Measurements from ENCODE around the gene C10orf90. TPM values are rescaled to one million over a fixed set of nuclear protein-coding genes. Genes with fewer than 3 reads are reported as not detected.

C10orf90 gene
- polyA plus RNA-seq, 3 donors = not detected

DNA sequence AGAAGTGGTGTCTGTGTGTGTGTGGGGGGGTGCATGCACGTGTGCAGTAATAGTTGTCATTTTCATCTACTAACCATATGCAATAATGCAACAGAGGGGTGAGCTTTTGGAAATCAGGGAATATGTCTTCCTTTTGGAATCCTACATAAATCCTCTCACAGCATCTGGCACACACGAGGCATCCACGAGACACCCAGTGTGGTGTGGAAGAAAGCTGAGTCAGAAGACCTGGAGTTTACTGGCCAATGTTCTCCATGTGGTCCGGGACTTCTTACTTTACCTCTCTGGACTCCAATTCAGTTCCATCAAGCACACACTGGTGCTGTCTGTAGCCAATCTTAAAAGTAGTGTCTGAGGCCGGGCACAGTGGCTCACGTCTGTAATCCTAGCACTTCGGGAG lies 43.1 kb upstream of the C10orf90 start:
- Histone ChIP-seq H3K9me3 (replicated peaks in 1 of 2; ENCODE audit: control insufficient read depth in 1 of 2, insufficient read depth in 1 of 2, low read length in 2 of 2) (no peaks in the 10 kb centered on the region), H4K20me1 (ENCODE audit: insufficient read depth, low read length) (no peaks in the 10 kb centered on the region), H3K9ac (ENCODE audit: insufficient read depth, low read length, poor library complexity, severe bottlenecking) (no peak overlapping the region), H3K4me2 (replicated peaks; ENCODE audit: extremely low read depth, low read length, poor library complexity, severe bottlenecking) (no peak overlapping the region), H3K36me3 (replicated peaks in 1 of 2; ENCODE audit: control insufficient read depth in 1 of 2, insufficient read depth in 2 of 2, low read length in 2 of 2) (no peaks in the 10 kb centered on the region), H3K79me2 (ENCODE audit: insufficient read depth, low read length) (no peaks in the 10 kb centered on the region), H3K4me3 (replicated peaks in 1 of 3; ENCODE audit: low read depth in 2 of 3, low read length in 3 of 3) (no peak overlapping the region), H3K27me3 (ENCODE audit: control insufficient read depth in 2 of 2, insufficient read depth in 2 of 2, low read length in 2 of 2) (no peaks in the 10 kb centered on the region), H3K27ac (ENCODE audit: low read depth in 1 of 2, low read length in 2 of 2) (no peak overlapping the region), H3K4me1 (ENCODE audit: control insufficient read depth in 1 of 2, insufficient read depth in 2 of 2, low read length in 2 of 2) (no peaks in the 10 kb centered on the region), H2AFZ (ENCODE audit: insufficient read depth, low read depth, low read length, poor library complexity, severe bottlenecking) (no peak overlapping the region)
- H3K4me3 Mint-ChIP-seq = no peak overlapping the region
- H3K4me1 Mint-ChIP-seq = no peaks in the 10 kb centered on the region
- no peaks in the 10 kb centered on the region for H3K36me3 Mint-ChIP-seq
- DNase-seq = no peak
- intact Hi-C loops (cut with micrococcal nuclease) = no loop called here
- peaks cover 0 to 9% (median 3%) of the 10 kb centered on the region in 7 donors for H3K9me3 Mint-ChIP-seq
- peaks cover 0 to 5% (median 5%) of the 10 kb centered on the region in 3 donors for H3K27me3 Mint-ChIP-seq (ENCODE audit: low read depth in 3 of 3)
- TF ChIP-seq, protein P1, sequence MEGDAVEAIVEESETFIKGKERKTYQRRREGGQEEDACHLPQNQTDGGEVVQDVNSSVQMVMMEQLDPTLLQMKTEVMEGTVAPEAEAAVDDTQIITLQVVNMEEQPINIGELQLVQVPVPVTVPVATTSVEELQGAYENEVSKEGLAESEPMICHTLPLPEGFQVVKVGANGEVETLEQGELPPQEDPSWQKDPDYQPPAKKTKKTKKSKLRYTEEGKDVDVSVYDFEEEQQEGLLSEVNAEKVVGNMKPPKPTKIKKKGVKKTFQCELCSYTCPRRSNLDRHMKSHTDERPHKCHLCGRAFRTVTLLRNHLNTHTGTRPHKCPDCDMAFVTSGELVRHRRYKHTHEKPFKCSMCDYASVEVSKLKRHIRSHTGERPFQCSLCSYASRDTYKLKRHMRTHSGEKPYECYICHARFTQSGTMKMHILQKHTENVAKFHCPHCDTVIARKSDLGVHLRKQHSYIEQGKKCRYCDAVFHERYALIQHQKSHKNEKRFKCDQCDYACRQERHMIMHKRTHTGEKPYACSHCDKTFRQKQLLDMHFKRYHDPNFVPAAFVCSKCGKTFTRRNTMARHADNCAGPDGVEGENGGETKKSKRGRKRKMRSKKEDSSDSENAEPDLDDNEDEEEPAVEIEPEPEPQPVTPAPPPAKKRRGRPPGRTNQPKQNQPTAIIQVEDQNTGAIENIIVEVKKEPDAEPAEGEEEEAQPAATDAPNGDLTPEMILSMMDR (IDR thresholded peaks at IDR 0.05) = no peak
- WGBS (ENCODE audit: insufficient coverage) = no CpG with 5 or more reads among the region's 7 CpGs
- no peak overlapping the region for H3K27ac Mint-ChIP-seq

DNA sequence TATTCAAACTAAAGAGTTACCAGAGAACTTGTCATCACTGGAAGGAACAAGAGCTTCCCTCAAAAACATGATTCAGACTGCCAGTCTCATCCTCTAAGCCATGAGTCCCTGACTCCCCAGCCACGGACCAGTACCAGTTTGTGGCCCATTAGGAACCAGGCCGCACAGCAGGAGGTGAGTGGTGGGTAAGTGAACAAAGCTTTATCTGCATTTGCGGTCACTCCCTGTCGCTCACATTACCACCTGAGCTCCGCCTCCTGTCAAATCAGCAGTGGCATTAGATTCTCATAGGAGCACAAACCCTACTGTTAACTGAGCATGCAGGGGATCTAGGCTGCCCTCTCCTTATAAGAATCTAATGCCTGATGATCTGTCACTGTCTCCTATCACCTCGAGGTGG lies 42.2 kb upstream of the C10orf90 start:
- Histone ChIP-seq H3K4me3 (replicated peaks in 1 of 3; ENCODE audit: low read depth in 2 of 3, low read length in 3 of 3) (no peak overlapping the region), H4K20me1 (ENCODE audit: insufficient read depth, low read length) (no peaks in the 10 kb centered on the region), H3K9ac (ENCODE audit: insufficient read depth, low read length, poor library complexity, severe bottlenecking) (no peak overlapping the region), H2AFZ (ENCODE audit: insufficient read depth, low read depth, low read length, poor library complexity, severe bottlenecking) (no peak overlapping the region), H3K79me2 (ENCODE audit: insufficient read depth, low read length) (no peaks in the 10 kb centered on the region), H3K4me1 (ENCODE audit: control insufficient read depth in 1 of 2, insufficient read depth in 2 of 2, low read length in 2 of 2) (no peaks in the 10 kb centered on the region), H3K9me3 (replicated peaks in 1 of 2; ENCODE audit: control insufficient read depth in 1 of 2, insufficient read depth in 1 of 2, low read length in 2 of 2) (no peaks in the 10 kb centered on the region), H3K4me2 (replicated peaks; ENCODE audit: extremely low read depth, low read length, poor library complexity, severe bottlenecking) (no peak overlapping the region), H3K27ac (ENCODE audit: low read depth in 1 of 2, low read length in 2 of 2) (no peak overlapping the region), H3K36me3 (replicated peaks in 1 of 2; ENCODE audit: control insufficient read depth in 1 of 2, insufficient read depth in 2 of 2, low read length in 2 of 2) (no peaks in the 10 kb centered on the region), H3K27me3 (ENCODE audit: control insufficient read depth in 2 of 2, insufficient read depth in 2 of 2, low read length in 2 of 2) (no peaks in the 10 kb centered on the region)
- peaks cover 0 to 5% (median 3%) of the 10 kb centered on the region in 3 donors for H3K27me3 Mint-ChIP-seq (ENCODE audit: low read depth in 3 of 3)
- H3K36me3 Mint-ChIP-seq = no peaks in the 10 kb centered on the region
- 0% methylated on average over 1 of the region's 6 CpGs for WGBS (ENCODE audit: insufficient coverage)
- no peak for DNase-seq
- peaks cover 0 to 8% (median 3%) of the 10 kb centered on the region in 7 donors for H3K9me3 Mint-ChIP-seq
- no peak overlapping the region for H3K4me3 Mint-ChIP-seq
- peak overlapping the region in 1 of 7 donors; percentile 58 for H3K27ac Mint-ChIP-seq
- no peaks in the 10 kb centered on the region for H3K4me1 Mint-ChIP-seq
- intact Hi-C loops (cut with micrococcal nuclease) = no loop called here
- TF ChIP-seq, protein P1 (IDR thresholded peaks at IDR 0.05) = no peak
